Activated CD8-positive, alpha-beta T cell treated with anti-CD3 and anti-CD28 coated beads for 36 hours (primary cell): Measurements from ENCODE around the gene PFKL. TPM values are rescaled to one million over a fixed set of nuclear protein-coding genes. Genes with fewer than 3 reads are reported as not detected.

Experiments
- ATAC-seq: fragments of 200-7000 bp; cut with Tn5 transposase; one replicate; pipeline ENCODE4 v1.10.0; 2021; ENCODE audit warnings: mild to moderate bottlenecking, moderate library complexity
- CTCF ChIA-PET: fragments of 350-600 bp; sonication (Branson Sonifier 250); formaldehyde crosslinking; loops from one replicate; lab custom pipeline; 2021; ENCODE audit warnings: antibody characterized with exemption; lab: Charles Lee
- POLR2A ChIA-PET: fragments of 350-600 bp; sonication (Branson Sonifier 250); formaldehyde crosslinking; loops from one replicate; lab custom pipeline; 2021; ENCODE audit warnings: antibody characterized with exemption; lab: Charles Lee
- DNase-seq: peaks from one replicate; pipeline ENCODE4 v3.0.0-alpha.2; 2020
- H3K27ac Mint-ChIP-seq: one replicate; pipeline ENCODE4 v1.8.0; 2021; ENCODE audit warnings: mild to moderate bottlenecking, mixed read lengths
- H3K27me3 Mint-ChIP-seq: one replicate; pipeline ENCODE4 v1.8.0; 2021; ENCODE audit warnings: mixed read lengths
- H3K36me3 Mint-ChIP-seq: one replicate; pipeline ENCODE4 v1.8.0; 2021; ENCODE audit warnings: low read depth, mixed read lengths
- H3K4me1 Mint-ChIP-seq: one replicate; pipeline ENCODE4 v1.8.0; 2021; ENCODE audit warnings: low read depth, mixed read lengths
- H3K4me3 Mint-ChIP-seq: one replicate; pipeline ENCODE4 v1.8.0; 2021; ENCODE audit warnings: mild to moderate bottlenecking, moderate library complexity, mixed read lengths
- H3K9me3 Mint-ChIP-seq: one replicate; pipeline ENCODE4 v1.8.0; 2021; ENCODE audit warnings: mixed read lengths
- CTCF ChIP-seq: fragments of 200-600 bp; IDR thresholded peaks from one replicate; pipeline ENCODE4 v1.8.0; 2022; ENCODE audit warnings: antibody characterized with exemption, mild to moderate bottlenecking
- intact Hi-C: fragments of 100-400 bp; cut with micrococcal nuclease; formaldehyde crosslinking; loops from one replicate; pipeline ENCODE4 v1.10.0; 2022
- total RNA-seq, 2 experiments: library from RNA; stranded (reverse); gene quantifications; one replicate each; pipeline ENCODE4 v1.2.3, GENCODE V29; 2021

The PFKL gene
- total RNA-seq, 2 experiments from 2014 or later: 188 to 200 TPM

GRCh38 chr21:44363278-44363677 is 63.4 kb downstream of the PFKL start:
- no peaks in the 10 kb centered on the region for H3K36me3 Mint-ChIP-seq
- TF ChIP-seq CTCF: no peak
- DNase-seq (no peak), ATAC-seq (no peak)
- POLR2A ChIA-PET: interaction anchor here (1.2 kb wide), 1 partner anchor 9 kb away, joined by 3 read pairs; no protein-coding TSS in a partner anchor
- CTCF ChIA-PET: no interaction called here
- H3K27me3 Mint-ChIP-seq: no peaks in the 10 kb centered on the region
- intact Hi-C loops: no loop called here
- peaks cover 8% of the 10 kb centered on the region for H3K9me3 Mint-ChIP-seq
- H3K27ac Mint-ChIP-seq: no peak overlapping the region
- H3K4me3 Mint-ChIP-seq: no peak overlapping the region
- H3K4me1 Mint-ChIP-seq: no peaks in the 10 kb centered on the region

DNA sequence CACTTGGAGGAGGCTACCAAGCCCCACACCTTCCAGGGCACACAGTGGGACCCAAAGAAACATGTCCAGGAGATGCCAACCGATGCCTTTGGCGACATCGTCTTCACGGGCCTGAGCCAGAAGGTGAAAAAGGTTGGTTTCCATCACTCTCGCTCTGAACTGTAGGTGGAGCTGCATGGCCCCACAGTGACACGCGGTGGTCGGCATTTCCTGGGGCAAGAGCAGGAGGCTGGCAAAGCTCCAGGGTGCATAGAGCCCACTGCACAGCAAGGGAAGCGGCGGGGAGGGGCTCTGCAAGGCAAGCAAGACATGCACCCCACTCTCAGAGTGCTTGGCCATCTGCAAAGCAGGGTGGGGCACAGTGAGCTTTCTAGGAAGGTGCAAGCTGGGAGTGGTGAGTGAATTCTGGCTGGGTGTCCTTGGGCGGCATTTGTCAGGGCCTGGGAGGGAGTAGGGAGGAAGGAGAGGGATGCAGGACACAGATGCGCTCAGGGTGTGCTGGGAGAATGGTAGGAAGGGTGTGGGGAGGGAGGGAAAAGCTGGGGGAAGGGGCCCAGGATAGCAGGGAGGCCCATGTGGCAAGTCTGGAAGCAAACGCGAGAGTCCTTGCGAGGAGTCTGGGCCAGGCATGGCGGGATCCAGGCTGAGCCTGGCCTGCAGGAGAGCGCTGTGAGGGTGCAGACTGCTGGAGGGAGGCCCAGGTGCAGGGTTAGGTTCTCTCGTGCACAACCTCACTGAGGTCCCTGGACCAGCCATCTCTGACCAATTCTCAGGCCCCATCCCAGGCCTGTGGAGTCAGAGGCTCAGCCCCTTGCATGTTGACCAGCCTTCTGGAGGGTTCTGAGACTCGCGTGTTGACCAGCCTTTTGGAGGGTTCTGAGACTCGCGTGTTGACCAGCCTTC is 64.5 kb downstream of the PFKL start:
- ChIA-PET CTCF (no interaction called here), POLR2A (no interaction called here)
- intact Hi-C loops: no loop called here
- Mint-ChIP-seq H3K9me3 (peaks cover 8% of the 10 kb centered on the region), H3K27me3 (no peaks in the 10 kb centered on the region), H3K36me3 (no peaks in the 10 kb centered on the region), H3K4me3 (no peak overlapping the region), H3K4me1 (no peaks in the 10 kb centered on the region), H3K27ac (no peak overlapping the region)
- no peak for TF ChIP-seq CTCF
- ATAC-seq (no peak), DNase-seq (no peak)

GRCh38 chr21:44365251-44365966 is 65.6 kb downstream of the PFKL start:
- ATAC-seq (no peak), DNase-seq (no peak)
- no peak overlapping the region for H3K4me3 Mint-ChIP-seq
- no peak overlapping the region for H3K27ac Mint-ChIP-seq
- CTCF ChIA-PET: no interaction called here
- H3K9me3 Mint-ChIP-seq: peaks cover 8% of the 10 kb centered on the region
- POLR2A ChIA-PET: no interaction called here
- no peaks in the 10 kb centered on the region for H3K36me3 Mint-ChIP-seq
- intact Hi-C loops: no loop called here
- no peaks in the 10 kb centered on the region for H3K4me1 Mint-ChIP-seq
- TF ChIP-seq CTCF: no peak
- no peaks in the 10 kb centered on the region for H3K27me3 Mint-ChIP-seq

- H3K9me3 Mint-ChIP-seq: peaks cover 8% of the 10 kb centered on the region
- ChIA-PET POLR2A (no interaction called here), CTCF (no interaction called here)
- DNase-seq (no peak), ATAC-seq (no peak)
- no peak overlapping the region for H3K4me3 Mint-ChIP-seq
- no peaks in the 10 kb centered on the region for H3K4me1 Mint-ChIP-seq
- no peaks in the 10 kb centered on the region for H3K27me3 Mint-ChIP-seq
- H3K36me3 Mint-ChIP-seq: no peaks in the 10 kb centered on the region
- no peak overlapping the region for H3K27ac Mint-ChIP-seq
- TF ChIP-seq CTCF: no peak
- intact Hi-C loops: no loop called here
Measured at GRCh38 chr21:44365967-44366585, 66.2 kb downstream of the PFKL start.
